ENCODE data around the gene ZNF839. TPM values are rescaled to one million over a fixed set of nuclear protein-coding genes. Genes with fewer than 3 reads are reported as not detected.

The ZNF839 gene
- total and polyA plus RNA-seq, 12 donors: 7.4 to 28.2 (median 14.5) TPM

Other genes starting within 250 kb of the ZNF839 start
- 100 to 1,000 TPM; 272 to 634 (median 424) TPM for gene HSP90AA1, start 232.7 kb upstream of the ZNF839 start, total RNA-seq
- gene HSP90AA1, start 232.7 kb upstream of the ZNF839 start, polyA plus RNA-seq: 1,000 to 10,000 TPM in 1 of 3 donors, 100 to 1,000 TPM in 2; 293 to 1,666 (median 388) TPM
- 10 to 100 TPM; 13.1 to 55.9 (median 44.6) TPM for gene WDR20, start 179.8 kb upstream of the ZNF839 start, total RNA-seq
- gene WDR20, start 179.8 kb upstream of the ZNF839 start, polyA plus RNA-seq: 10 to 100 TPM; 21.5 to 46.1 (median 26.0) TPM
- gene MOK, start 14.6 kb upstream of the ZNF839 start, total RNA-seq: 10 to 100 TPM; 10.1 to 33.1 (median 16.4) TPM
- gene MOK, start 14.6 kb upstream of the ZNF839 start, polyA plus RNA-seq: 10 to 100 TPM; 15.4 to 54.4 (median 38.5) TPM
- 10 to 100 TPM; 38.3 to 76.0 (median 41.5) TPM for gene CINP, start 43.1 kb downstream of the ZNF839 start, total RNA-seq
- gene CINP, start 43.1 kb downstream of the ZNF839 start, polyA plus RNA-seq: 10 to 100 TPM; 39.2 to 92.6 (median 86.6) TPM
- 10 to 100 TPM in 8 of 9 donors, 1 to 10 TPM in 1; 9.7 to 74.3 (median 27.1) TPM for gene TECPR2, start 43.2 kb downstream of the ZNF839 start, total RNA-seq
- gene TECPR2, start 43.2 kb downstream of the ZNF839 start, polyA plus RNA-seq: 10 to 100 TPM in 1 of 3 donors, 1 to 10 TPM in 2; 5.1 to 12.1 (median 8.3) TPM
- gene ANKRD9, start 190.0 kb downstream of the ZNF839 start, total RNA-seq: 100 to 1,000 TPM in 1 of 9 donors, 10 to 100 TPM in 8; 21.4 to 105 (median 46.4) TPM
- 10 to 100 TPM in 2 of 3 donors, 1 to 10 TPM in 1; 2.6 to 35.2 (median 19.5) TPM for gene ANKRD9, start 190.0 kb downstream of the ZNF839 start, polyA plus RNA-seq

All from adrenal gland (tissue), 12 donors.